Renal cortical epithelial cell (primary cell): ENCODE measurements around the gene C16orf87. TPM values are rescaled to one million over a fixed set of nuclear protein-coding genes. Genes with fewer than 3 reads are reported as not detected.
"Not testable (repeated sequence)": the region's sequence is repeated elsewhere in the genome, so short reads cannot be mapped to it uniquely, and the experiment has no call there.

ENCODE experiments used
- DNase-seq: peaks from one replicate; pipeline ENCODE4 v3.0.0-alpha.2; 2011; ENCODE audit warnings: low read depth
- total RNA-seq: library from RNA; depleted of rRNA; stranded (reverse); fragments of >200 nt; gene quantifications from 2 replicates; pipeline ENCODE4 v1.2.3, GENCODE V29; 2014

The C16orf87 gene, protein sequence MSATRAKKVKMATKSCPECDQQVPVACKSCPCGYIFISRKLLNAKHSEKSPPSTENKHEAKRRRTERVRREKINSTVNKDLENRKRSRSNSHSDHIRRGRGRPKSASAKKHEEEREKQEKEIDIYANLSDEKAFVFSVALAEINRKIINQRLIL
- 13.5 and 14.2 TPM in 2 replicates for total RNA-seq

DNA sequence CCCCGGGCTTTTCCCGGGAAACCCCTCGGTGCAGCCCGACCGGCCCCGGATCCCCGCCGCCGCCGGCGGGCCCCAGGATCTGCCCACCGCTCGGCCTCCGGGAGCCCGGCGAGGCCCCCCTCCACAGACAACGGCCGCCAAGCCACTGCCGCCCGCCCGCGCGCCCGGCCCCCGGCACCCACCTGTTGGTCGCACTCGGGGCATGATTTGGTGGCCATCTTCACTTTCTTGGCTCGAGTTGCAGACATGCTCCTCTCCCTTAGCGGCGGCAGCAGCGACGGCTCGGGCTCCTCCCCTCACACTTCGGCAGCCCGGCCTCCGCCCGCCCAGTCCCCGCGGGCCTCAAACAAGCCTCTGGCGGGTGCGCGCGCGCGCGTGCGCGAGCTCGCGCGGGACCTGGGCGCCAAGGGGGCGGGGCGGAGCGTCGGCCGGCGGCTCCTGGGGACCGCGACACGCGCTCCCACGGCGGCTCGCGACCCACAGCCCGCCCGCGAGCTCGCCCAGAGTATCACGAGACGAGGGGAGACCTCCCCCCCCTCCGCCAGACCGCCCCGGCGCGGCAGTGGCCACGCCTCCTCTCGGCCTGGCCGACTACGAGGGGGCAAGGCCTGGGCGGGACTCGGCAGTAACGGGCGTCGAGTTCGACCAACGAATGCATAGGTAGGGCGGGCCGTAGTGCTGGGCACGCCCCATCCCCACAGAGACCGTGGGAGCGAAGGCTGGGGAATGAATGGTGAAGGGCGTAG lies at the start of gene C16orf87:
C16orf87 (minus strand) TSS at position 279 of the 746 bp plus-strand sequence; CDS start at position 248, 31 bp downstream.
- peak; percentile 79 for DNase-seq

DNA sequence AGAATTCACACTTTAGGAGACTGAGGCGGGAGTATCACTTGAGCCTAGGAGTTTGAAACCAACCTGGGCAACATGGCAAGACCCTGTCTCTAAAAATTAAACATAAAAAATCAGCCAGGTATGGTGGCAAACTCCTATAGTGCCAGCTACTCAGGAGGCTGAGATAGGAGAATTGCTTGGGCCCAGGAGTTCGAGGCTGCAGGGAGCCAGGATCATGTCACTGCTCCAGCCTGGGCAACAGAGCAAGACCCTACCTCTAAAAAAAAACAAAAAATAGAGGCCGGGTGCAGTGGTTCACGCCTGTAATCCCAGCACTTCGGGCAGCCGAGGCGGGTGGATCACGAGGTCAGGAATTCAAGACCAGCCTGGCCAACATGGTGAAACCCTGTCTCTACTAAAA lies 44.3 kb upstream of the C16orf87 start:
- no peak for DNase-seq

DNA sequence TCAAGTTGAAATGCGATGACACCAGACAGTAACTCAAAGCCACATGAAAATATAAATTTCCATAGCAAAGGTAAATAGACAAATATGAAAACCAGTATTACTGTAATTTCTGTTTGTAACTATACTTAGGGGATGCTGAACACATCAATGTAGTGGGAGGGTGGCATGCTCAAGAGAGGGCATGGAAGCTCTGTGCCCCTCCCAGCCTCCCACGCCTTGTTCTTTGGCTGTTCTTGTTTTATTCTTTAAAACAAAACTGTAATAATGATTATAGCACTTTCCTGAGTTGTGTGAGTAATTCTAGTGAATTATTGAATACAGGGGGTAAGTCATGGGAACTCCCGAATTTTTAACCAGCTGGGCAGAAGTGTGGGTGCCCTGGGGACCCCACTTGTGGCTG lies 42.2 kb upstream of the C16orf87 start:
- DNase-seq, result no peak

DNA sequence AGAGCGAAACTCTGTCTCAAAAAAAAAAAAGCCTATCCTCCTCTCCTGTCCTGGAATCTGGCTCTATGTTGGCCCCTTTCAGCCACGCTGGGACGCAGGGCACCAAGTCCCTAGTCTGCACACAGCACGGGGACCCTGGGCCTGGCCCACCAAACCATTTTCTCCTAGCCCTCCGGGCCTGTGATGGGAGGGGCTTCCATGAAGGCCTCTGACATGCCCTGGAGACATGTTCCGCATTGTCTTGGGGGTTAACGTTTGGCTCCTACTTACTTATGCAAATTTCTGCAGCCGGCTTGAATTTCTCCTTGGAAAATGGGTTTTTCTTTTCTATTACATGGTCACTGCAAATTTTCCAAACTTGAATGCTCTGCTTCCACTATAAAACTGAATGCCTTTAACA lies 40.6 kb upstream of the C16orf87 start:
- DNase-seq, result no peak

DNA sequence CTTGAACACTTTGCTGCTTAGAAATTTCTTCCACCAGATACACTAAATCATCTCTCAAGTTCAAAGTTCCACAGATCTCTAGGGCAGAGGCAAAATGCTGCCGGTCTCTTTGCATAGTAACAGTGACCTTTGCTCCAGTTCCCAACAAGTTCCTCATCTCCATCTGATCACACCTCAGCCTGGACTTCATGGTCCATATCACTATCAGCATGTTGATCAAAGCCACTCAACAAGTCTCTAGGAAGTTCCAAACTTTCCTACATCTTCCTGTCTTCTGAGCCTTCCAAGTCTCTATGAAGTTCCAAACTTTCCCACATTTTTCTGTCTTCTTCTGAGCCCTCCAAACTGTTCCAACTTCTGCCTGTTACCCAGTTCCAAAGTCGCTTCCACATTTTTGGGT lies 37.9 kb upstream of the C16orf87 start:
- DNase-seq, result not testable (repeated sequence)

DNA sequence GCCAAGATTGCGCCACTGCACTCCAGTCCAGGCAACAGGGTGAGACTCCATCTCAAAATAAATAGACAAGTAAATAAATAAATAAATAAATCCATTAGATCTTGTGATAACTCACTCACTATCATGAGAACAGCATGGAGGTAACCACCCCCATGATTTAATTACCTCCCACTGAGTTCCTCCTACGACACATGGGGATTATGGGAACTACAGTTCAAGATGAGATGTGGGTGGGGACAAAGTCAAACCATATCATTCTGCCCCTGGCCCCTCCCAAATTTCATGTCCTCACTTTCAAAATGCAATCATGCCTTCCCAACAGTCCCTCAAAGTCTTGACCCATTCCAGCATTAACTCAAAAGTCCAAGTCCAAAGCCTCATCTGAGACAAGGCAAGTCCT lies 36.5 kb upstream of the C16orf87 start:
- not testable (repeated sequence) for DNase-seq

DNA sequence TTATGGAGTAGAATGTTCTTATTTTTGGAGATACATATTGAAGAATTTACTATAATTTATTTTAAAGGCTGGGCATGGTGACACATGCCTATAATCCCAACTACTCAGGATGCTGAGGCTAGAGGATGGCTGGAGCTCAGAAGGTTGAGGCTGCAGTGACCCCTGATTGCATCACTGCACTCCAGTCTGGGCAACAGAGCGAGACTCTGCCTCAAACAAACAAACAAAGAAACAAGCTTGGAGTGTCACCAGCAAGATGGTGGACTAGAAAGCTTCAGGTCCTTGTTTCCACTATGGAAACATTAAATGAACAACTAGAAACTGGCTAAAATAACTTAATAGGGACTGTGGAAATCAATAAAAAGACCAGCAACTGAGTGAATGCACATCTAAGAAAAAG lies 35.3 kb upstream of the C16orf87 start:
- no peak for DNase-seq

DNA sequence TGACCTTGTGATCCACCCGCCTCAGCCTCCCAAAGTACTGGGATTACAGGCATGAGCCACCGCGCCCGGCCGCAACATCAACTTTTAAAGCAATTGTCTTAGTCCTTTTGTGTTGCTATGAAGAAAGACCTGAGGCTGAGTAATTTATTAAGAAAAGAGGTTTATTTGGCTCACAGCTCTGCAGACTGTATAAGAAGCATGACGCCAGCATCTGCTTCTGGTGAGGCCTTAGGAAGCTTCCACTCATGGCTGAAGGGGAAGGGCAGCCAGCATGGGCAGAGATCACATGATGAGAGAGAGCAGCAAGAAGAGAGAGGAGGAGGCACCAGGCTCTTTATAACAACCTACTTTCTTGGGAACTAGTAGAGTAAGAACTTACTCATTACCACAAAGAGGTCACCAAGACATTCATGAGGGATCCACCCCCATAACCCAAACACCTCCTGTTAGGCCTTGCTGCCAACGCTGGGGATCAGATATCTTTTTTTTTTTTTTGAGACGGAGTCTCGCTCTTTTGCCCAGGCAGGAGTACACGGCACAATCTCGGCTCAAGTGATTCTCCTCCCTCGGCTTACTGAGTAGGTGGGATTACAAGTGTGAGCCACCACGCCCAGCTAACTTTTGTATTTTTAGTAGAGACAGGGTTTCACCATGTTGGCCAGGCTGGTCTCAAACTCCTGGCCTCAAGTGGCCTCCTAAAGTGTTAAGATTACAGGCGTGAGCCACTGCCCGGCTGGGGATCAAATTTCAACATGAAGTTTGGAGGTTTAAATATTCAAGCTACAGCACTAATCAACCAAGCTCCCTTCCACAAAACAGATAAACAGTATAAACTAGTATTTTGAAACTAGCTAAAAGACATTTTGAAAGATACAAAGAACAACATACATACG lies 31.8 kb upstream of the C16orf87 start:
- DNase-seq, result no peak

DNA sequence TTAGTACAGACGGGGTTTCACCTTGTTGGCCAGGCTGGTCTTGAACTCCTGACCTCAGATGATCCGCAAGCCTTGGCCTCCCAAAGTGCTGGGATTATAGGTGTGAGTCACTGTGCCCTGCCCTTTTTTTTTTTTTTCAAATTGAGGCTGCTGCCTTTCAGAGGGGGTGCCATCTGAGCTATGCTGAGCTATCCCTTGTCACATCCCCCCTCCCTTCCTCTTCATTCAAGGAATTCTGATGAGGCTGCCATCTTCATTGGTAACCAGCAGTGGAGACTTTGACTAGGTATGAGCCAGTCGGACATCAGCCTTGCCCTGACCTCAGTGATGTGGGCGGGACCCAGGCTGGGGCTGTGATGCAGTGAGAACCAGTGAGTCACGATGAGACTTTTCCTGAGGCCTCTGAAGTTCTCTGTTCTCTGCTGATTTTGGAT lies 28.8 kb upstream of the C16orf87 start:
- peak; percentile 88 for DNase-seq

DNA sequence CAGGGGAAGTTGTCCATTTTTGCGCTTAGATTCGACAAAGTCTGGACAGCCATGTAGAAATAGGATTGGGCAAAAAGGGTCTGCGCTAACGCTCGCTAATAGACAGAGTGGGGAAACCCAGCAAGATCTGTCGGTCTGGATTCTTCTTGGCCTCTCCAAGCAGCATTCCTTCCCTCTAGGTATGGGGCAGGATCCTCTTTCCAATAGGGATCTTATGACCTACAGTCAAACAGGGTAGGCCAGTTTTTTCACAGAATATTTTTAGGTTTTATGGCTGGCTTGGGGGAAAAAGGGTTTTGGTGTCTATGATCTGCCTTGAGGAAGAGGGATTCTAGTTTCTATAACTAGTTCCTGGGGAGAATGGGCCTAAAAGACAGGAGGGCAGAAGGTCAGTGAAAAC lies 27.2 kb upstream of the C16orf87 start:
- DNase-seq, result no peak

DNA sequence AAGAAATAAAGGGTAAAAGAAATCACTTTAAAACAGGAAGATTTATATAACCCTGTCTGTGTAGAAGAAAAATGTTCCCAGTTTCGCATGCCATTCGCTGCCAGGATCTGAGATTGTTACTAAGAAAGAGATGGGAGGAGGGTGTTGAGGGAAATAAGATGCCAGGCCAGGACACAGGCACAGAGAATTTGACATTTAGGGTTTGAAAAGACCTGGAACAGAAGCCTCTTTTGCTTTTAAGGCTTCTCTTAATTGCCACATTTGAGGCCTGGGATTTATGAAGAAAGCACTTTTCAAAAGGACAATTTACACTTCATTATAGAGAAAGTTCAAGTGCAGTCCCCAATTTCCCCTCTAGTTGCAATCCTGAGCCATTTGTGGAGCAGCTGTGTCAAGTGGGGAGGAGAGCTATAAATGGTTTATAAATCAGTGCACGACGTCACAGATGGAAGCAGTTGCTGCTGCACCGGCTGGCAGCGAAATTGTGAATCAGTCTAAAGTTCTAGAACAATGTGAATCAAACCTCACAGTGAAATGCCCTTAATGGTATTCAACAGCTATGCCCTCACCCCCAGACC lies 26.5 kb upstream of the C16orf87 start:
- peak; percentile 80 for DNase-seq

DNA sequence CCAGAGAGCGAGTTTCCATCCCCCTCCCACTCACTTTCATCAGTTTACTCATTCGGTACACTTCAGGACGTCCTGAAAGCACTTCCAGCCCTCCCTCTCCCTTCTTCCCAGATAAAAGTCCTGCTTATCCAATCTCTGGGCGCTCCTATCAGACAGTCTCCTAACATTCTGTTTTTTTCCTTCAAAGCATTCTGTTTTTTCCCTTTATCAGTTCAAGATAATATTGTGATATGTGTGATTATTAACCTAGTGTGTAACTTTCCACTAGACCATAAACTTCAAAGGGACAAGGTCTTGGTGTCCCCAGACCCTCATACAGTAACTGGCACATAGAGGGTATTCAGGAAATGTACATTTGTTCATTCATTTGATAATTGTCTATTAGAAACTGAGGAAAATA lies 24.4 kb upstream of the C16orf87 start:
- DNase-seq, result no peak

DNA sequence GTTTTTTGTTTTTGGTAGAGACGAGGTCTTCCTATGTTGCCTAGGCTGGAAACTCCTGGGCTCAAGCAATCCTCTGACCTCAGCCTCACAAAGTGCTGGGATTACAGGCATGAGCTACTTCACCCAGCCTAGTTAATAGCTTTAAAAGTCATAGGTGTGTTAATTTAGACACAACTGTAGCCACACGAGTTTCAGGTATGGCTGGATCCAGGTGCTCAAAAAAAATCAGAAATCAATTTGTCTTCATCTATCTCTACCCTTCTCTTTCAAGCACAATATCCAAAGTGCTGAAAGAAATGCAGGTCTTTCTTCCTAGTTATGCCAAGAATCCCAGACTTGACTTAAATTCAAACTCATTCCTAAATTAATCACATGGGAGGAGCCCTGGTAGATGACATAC lies 23.9 kb upstream of the C16orf87 start:
- DNase-seq, result no peak

DNA sequence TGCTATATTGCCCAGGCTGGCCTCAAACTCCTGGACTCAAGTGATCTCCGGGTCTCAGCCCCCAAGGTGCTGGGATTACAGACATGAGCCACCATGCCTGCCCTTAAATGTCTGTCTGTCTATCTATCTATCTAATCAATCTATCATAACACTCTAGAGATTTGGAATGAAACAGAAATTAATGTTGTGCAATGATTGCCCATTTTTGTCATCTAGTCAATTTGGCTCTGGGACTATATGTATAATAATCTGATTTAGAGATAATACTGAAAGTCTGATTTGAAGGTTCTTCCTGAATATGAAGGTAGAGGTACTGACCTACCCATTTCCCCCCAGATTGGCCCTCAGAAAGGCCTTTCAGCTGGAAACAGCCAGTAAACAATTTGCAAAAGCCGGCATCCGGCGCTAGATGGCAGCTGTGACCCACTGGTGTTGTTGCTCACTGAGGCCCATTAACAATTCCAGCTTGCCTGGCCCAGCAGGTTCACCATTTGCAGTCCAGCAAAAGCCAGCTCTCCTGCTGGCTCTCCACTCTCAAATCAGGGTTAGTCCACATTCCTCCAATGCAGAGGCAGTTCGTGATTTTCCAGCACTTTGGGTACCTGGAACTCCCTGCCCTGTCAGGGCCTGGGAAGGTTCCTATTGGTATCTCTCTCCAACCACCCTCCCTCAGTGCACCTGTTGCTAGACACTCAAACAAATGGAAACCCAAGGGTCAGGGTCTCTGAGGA lies 22.9 kb upstream of the C16orf87 start:
- DNase-seq, result peak; percentile 67

DNA sequence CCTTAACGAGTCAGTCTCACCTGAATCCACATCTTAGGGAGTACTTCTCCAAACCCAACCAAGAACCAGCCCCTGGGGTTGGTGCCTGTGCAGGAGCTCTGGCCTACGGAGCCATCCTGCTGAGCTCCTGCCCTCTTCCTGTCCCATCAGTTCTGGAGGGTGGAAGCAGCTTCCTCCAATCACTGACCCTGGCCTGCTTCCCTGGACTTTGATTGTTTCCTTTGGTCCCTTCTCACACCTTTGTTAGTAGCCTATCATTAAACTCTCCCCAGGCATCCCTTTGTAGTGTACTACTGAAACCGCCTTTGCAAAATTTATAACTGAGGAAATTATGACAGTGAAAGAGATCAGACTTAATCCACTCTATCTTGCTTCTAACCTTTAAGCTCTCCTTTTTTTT lies 21.1 kb upstream of the C16orf87 start:
- no peak for DNase-seq

DNA sequence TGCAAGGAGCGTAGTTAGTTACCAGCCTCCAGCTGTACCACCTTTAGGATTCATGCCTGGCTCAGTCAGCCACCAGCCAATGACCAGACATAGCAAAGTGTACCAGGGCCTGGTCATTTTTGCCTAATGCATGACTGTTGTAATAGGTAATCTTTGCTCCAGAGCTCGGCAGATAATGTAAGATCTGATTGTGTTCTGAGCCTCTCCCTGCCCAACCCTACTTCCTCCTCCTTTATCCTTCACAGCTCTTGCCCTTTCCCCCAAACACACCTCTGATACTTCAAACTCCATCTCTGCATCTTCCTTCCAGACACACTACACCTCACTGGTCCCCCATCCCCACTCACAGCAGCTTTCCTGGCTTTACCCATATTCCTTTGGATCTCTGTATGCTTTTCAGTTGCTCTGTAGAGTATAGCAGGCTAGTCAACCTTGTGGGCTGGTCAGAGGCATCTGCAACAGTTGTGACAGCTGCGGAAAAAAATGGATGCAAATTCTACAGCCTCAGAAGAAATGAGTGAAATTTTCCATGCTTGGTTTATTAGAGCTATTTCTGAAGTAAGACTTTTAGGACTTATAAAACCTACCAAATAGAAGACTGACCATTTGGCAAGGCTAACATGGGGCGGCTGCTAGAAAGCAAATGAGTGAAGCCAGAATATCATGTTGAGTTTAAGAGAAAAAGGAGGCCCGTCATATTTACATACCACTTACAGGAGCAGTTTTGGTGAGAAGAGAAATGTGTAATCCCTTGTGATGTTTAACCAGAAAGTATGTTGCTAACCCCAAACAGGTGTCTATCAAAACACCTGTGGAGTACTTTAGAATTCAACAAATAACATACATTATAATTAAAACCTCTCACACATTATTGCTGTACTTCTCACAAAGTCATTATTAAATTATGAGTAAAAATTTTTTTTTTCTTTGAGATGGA lies 19.9 kb upstream of the C16orf87 start:
- no peak for DNase-seq

DNA sequence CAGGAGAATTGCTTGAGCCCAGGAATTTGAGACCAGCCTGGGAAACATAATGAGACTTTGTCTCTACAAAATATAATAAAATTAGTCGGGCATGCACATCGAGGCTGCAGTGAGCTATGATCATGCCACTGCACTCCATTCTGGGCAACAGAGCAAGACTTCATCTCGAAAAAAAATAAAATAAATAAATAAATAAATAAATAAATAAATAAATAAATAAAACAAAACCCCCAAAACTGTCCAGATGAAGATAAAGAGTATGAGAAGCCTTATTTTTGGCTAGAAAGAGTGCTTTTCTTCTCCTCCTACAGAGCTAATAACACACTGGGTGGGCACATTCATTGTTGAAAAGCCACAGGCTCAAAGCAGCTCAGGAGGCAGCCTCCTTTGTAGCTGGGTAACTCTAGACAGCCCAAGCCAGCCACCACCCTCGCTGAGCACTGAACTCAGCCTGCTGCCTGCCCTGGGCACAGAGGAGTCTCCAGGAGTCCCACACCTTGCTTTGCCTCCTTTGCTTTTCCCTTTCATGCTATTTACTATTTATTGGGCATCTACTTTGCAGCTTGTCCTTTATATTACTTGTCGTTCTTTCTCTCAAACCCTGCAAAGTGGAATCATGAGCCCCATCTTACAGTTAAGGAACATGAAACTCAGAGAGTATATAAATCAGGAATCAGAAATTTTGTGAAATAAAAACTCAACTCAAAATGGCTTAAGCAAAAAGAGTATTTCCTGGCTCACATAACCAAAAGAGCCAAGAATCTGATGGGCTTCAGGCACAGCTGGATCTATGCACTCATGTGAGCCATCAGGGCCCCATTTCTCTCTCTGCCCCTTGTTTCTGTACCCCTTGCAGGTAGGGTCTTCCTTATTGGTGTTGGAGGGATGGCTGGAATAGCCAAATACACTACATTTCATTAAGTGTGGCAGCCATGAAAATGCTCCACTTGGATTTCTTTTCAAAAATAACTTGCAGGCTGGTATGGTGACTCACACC lies 18.1 kb upstream of the C16orf87 start:
- DNase-seq, result no peak

DNA sequence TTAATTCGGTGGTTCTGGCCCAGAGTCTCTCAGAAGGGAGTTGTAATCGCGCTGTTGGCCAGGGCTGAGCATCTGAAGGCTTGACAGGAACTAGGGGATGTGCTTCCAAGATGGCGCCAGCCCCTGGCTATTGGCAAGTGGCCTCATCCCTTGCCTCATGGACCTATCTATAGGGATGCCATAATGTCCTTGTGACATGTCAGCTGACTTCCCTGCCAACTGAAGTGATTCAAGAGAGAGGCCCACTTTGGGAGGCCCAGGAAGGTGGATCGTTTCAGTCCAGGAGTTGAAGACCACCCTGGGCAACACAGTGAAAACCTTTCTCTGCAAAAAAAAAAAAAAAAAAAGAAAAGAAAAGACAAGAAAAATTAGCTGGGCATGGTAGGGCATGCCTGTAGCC lies 15.0 kb upstream of the C16orf87 start:
- no peak for DNase-seq

DNA sequence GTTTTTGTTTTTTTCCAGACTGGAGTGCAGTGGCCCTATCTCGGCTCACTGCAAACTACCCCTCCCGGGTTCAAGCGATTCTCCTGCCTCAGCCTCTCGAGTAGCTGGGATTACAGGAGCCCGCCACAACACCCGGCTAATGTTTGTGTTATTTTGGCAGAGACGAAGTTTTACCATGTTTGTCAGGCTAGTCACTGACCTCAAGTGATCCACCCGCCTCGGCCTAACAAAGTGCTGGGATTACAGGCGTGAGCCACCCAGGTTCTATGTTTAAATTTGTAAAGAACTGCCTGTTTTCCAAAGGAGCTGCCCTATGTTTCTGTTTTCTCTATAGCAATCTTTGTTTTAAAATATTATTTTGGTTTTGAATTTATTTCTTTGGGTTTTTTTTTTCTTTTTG lies 13.8 kb upstream of the C16orf87 start:
- no peak for DNase-seq
